ENCODE measurements around the gene RNF212. TPM values are rescaled to one million over a fixed set of nuclear protein-coding genes. Genes with fewer than 3 reads are reported as not detected.

The RNF212 gene
- total RNA-seq, 3 donors from 2014 or later (not counting 1 experiment from before 2014, with no cell fraction given) = 1.0 to 2.0 (median 1.7) TPM

GRCh38 chr4:1045595-1046201, 67.7 kb downstream of the RNF212 start:
- no peak overlapping the region for H3K4me3 Mint-ChIP-seq
- Histone ChIP-seq H3K36me3 (ENCODE audit: control insufficient read depth, insufficient read depth, low read length) (no peaks in the 10 kb centered on the region), H3K4me3 (ENCODE audit: low read length) (no peak overlapping the region), H3K27me3 (ENCODE audit: control insufficient read depth, insufficient read depth, low read length) (peaks cover 6% of the 10 kb centered on the region), H3K27ac (ENCODE audit: low read length) (no peak overlapping the region), H3K4me1 (ENCODE audit: control insufficient read depth, insufficient read depth, low read length) (no peaks in the 10 kb centered on the region), H3K9me3 (ENCODE audit: control insufficient read depth, insufficient read depth, low read length) (no peaks in the 10 kb centered on the region)
- intact Hi-C loops (cut with micrococcal nuclease) = no loop called here
- no peaks in the 10 kb centered on the region for H3K9me3 Mint-ChIP-seq
- H3K4me1 Mint-ChIP-seq = peaks cover 0 to 4% of the 10 kb centered on the region in 2 donors
- no peak overlapping the region for H3K27ac Mint-ChIP-seq
- ATAC-seq (no peak), DNase-seq (no peak)
- 91% methylated on average over 36 of the region's 36 CpGs for WGBS (ENCODE audit: insufficient coverage)
- no peaks in the 10 kb centered on the region for H3K36me3 Mint-ChIP-seq
- no peak for TF ChIP-seq CTCF (IDR thresholded peaks at IDR 0.05)
- H3K27me3 Mint-ChIP-seq (ENCODE audit: low read depth in 2 of 2) = peaks cover 28 to 32% of the 10 kb centered on the region in 2 donors

- Histone ChIP-seq H3K9me3 (ENCODE audit: control insufficient read depth, insufficient read depth, low read length) (no peaks in the 10 kb centered on the region), H3K4me1 (ENCODE audit: control insufficient read depth, insufficient read depth, low read length) (no peaks in the 10 kb centered on the region), H3K27ac (ENCODE audit: low read length) (no peak overlapping the region), H3K27me3 (ENCODE audit: control insufficient read depth, insufficient read depth, low read length) (peaks cover 6% of the 10 kb centered on the region), H3K4me3 (ENCODE audit: low read length) (no peak overlapping the region), H3K36me3 (ENCODE audit: control insufficient read depth, insufficient read depth, low read length) (no peaks in the 10 kb centered on the region)
- Mint-ChIP-seq H3K27ac (no peak overlapping the region), H3K27me3 (ENCODE audit: low read depth in 2 of 2) (peaks cover 28 to 32% of the 10 kb centered on the region in 2 donors), H3K4me1 (peaks cover 0 to 4% of the 10 kb centered on the region in 2 donors), H3K9me3 (no peaks in the 10 kb centered on the region), H3K4me3 (no peak overlapping the region), H3K36me3 (no peaks in the 10 kb centered on the region)
- no peak for DNase-seq
- intact Hi-C loops (cut with micrococcal nuclease) = no loop called here
- 87% methylated on average over 14 of the region's 14 CpGs for WGBS (ENCODE audit: insufficient coverage)
- ATAC-seq = no peak
- no peak for TF ChIP-seq CTCF (IDR thresholded peaks at IDR 0.05)
Observed at GRCh38 chr4:1045193-1045594, 68.2 kb downstream of the RNF212 start.

GRCh38 chr4:1044469-1045192, 68.7 kb downstream of the RNF212 start:
- peaks cover 28 to 32% of the 10 kb centered on the region in 2 donors for H3K27me3 Mint-ChIP-seq (ENCODE audit: low read depth in 2 of 2)
- peaks cover 0 to 4% of the 10 kb centered on the region in 2 donors for H3K4me1 Mint-ChIP-seq
- H3K27ac Mint-ChIP-seq = no peak overlapping the region
- no peaks in the 10 kb centered on the region for H3K36me3 ChIP-seq (ENCODE audit: control insufficient read depth, insufficient read depth, low read length)
- intact Hi-C loops (cut with micrococcal nuclease) = no loop called here
- H3K9me3 Mint-ChIP-seq = no peaks in the 10 kb centered on the region
- no peak overlapping the region for H3K4me3 ChIP-seq (ENCODE audit: low read length)
- ATAC-seq (no peak), DNase-seq (no peak)
- TF ChIP-seq CTCF (IDR thresholded peaks at IDR 0.05) = no peak
- H3K4me3 Mint-ChIP-seq = no peak overlapping the region
- no peaks in the 10 kb centered on the region for H3K9me3 ChIP-seq (ENCODE audit: control insufficient read depth, insufficient read depth, low read length)
- peaks cover 6% of the 10 kb centered on the region for H3K27me3 ChIP-seq (ENCODE audit: control insufficient read depth, insufficient read depth, low read length)
- H3K4me1 ChIP-seq (ENCODE audit: control insufficient read depth, insufficient read depth, low read length) = no peaks in the 10 kb centered on the region
- no peak overlapping the region for H3K27ac ChIP-seq (ENCODE audit: low read length)
- WGBS (ENCODE audit: insufficient coverage) = 88% methylated on average over 12 of the region's 12 CpGs
- no peaks in the 10 kb centered on the region for H3K36me3 Mint-ChIP-seq

Measured in natural killer cell (primary cell).